ENCODE results near the gene TSPAN18.

- TF ChIP-seq CTCF (IDR thresholded peaks at IDR 0.05; ENCODE audit: low read depth, low read length, poor library complexity, severe bottlenecking), result no peak
- TF ChIP-seq EZH2phosphoT487 (IDR thresholded peaks at IDR 0.05; ENCODE audit: borderline replicate concordance, low read length), result no peak
Observed at GRCh38 chr11:44833877-44834452, 107.2 kb downstream of the TSPAN18 start.

All from DOHH2 (cell line).